B cell (primary cell): ENCODE data around the gene ADAM23. TPM values are rescaled to one million over a fixed set of nuclear protein-coding genes. Genes with fewer than 3 reads are reported as not detected.

ENCODE experiments used
- ATAC-seq: fragments of 200-7000 bp; cut with Tn5 transposase; one replicate; pipeline ENCODE4 v1.10.0; 2021; ENCODE audit warnings: low read depth, mild to moderate bottlenecking, moderate number of reproducible peaks, moderate library complexity
- CTCF ChIA-PET: fragments of 350-600 bp; sonication (Branson Sonifier 250); formaldehyde crosslinking; loops from one replicate; lab custom pipeline; 2021; ENCODE audit warnings: antibody characterized with exemption, inconsistent platforms; lab: Charles Lee
- POLR2A ChIA-PET: fragments of 350-600 bp; sonication (Branson Sonifier 250); formaldehyde crosslinking; loops from one replicate; lab custom pipeline; 2021; ENCODE audit warnings: antibody characterized with exemption; lab: Charles Lee
- DNase-seq: peaks from one replicate; pipeline ENCODE4 v3.0.0; 2013
- H2AFZ ChIP-seq: 2 replicates; pipeline ENCODE4 v1.6.1; 2012; ENCODE audit warnings: mild to moderate bottlenecking, low read depth, low read length; ENCODE audit not compliant: insufficient read depth, poor library complexity, severe bottlenecking
- H3K27ac ChIP-seq, 2 donors: 1 replicate in 1 of 2; 2 replicates in 1 of 2; pipeline ENCODE4 v1.5.1; 2012 to 2013; ENCODE audit warnings: low read length in 2 of 2, mild to moderate bottlenecking in 2 of 2, moderate library complexity in 1 of 2
- H3K27me3 ChIP-seq, 4 experiments: fragments of 200-600 bp in 1 of 4; sonication (generic) in 1 of 4; replicated peaks in 1 of 4; 1 replicate in 2 of 4; 2 replicates in 2 of 4; pipeline versions ENCODE4 v1.6.1 to v1.7.0; 2013 to 2016; ENCODE audit warnings: low read length in 3 of 4, mild to moderate bottlenecking in 2 of 4, mixed read lengths in 1 of 4, moderate library complexity in 1 of 4; ENCODE audit not compliant: insufficient read depth in 4 of 4, control insufficient read depth in 3 of 4; ENCODE audit errors: control extremely low read depth in 1 of 4
- H3K36me3 ChIP-seq, 2 experiments: replicated peaks in 1 of 2; 1 replicate in 1 of 2; 2 replicates in 1 of 2; pipeline versions ENCODE4 v1.6.1 to v1.7.1; 2013; ENCODE audit warnings: low read length in 1 of 2; ENCODE audit not compliant: insufficient read depth in 2 of 2, control insufficient read depth in 1 of 2; ENCODE audit errors: control extremely low read depth in 1 of 2, extremely low read depth in 1 of 2
- H3K4me1 ChIP-seq, 2 donors: fragments of 200-600 bp in 1 of 2; sonication (generic) in 1 of 2; 1 replicate in 1 of 2; 2 replicates in 1 of 2; pipeline versions ENCODE4 v1.5.1 to v1.6.1; 2013 to 2017; ENCODE audit warnings: low read length in 2 of 2; ENCODE audit not compliant: control insufficient read depth in 2 of 2, insufficient read depth in 2 of 2
- H3K4me2 ChIP-seq: replicated peaks from 2 replicates; pipeline ENCODE3; 2012; ENCODE audit warnings: mild to moderate bottlenecking, low read depth, low read length; ENCODE audit not compliant: poor library complexity, severe bottlenecking
- H3K4me3 ChIP-seq, 5 experiments: fragments of 200-600 bp in 1 of 5; sonication (generic) in 1 of 5; 1 replicate in 3 of 5; 2 replicates in 2 of 5; pipeline versions ENCODE4 v1.5.1 to v1.7.0; 2011 to 2016; ENCODE audit warnings: low read length in 4 of 5, mild to moderate bottlenecking in 4 of 5, low read depth in 2 of 5, control low read depth in 1 of 5, moderate library complexity in 1 of 5; ENCODE audit not compliant: insufficient read depth in 1 of 5; ENCODE audit errors: control extremely low read depth in 1 of 5, extremely low read depth in 1 of 5
- H3K79me2 ChIP-seq: fragments of 200-600 bp; sonication (generic); one replicate; pipeline ENCODE4 v1.6.0; 2016; ENCODE audit warnings: low read length; ENCODE audit not compliant: control insufficient read depth, insufficient read depth
- H3K9ac ChIP-seq: fragments of 200-600 bp; sonication (generic); 2 replicates; pipeline ENCODE4 v1.6.1; 2017; ENCODE audit warnings: mild to moderate bottlenecking, low read length, moderate library complexity
- H3K9me3 ChIP-seq, 3 donors: one replicate each; pipeline versions ENCODE4 v1.6.1 to v1.7.1; 2013; ENCODE audit warnings: low read length in 2 of 3; ENCODE audit not compliant: control insufficient read depth in 2 of 3, insufficient read depth in 1 of 3; ENCODE audit errors: control extremely low read depth in 1 of 3
- H4K20me1 ChIP-seq: 2 replicates; pipeline ENCODE4 v1.6.0; 2012; ENCODE audit warnings: mild to moderate bottlenecking, low read length; ENCODE audit not compliant: insufficient read depth, control insufficient read depth, poor library complexity, severe bottlenecking
- H3K27ac Mint-ChIP-seq: one replicate; pipeline ENCODE4 v1.8.0; 2021; ENCODE audit warnings: mixed read lengths
- H3K27me3 Mint-ChIP-seq: one replicate; pipeline ENCODE4 v1.8.0; 2021; ENCODE audit warnings: mixed read lengths
- H3K4me1 Mint-ChIP-seq: one replicate; pipeline ENCODE4 v1.8.0; 2021; ENCODE audit warnings: mixed read lengths
- H3K4me3 Mint-ChIP-seq: one replicate; pipeline ENCODE4 v1.8.0; 2021; ENCODE audit warnings: mixed read lengths
- H3K9me3 Mint-ChIP-seq: one replicate; pipeline ENCODE4 v1.8.0; 2022; ENCODE audit warnings: mixed read lengths; ENCODE audit not compliant: insufficient read depth
- EZH2 ChIP-seq: IDR thresholded peaks from 2 replicates; pipeline ENCODE4 v1.6.1; 2012; ENCODE audit warnings: borderline replicate concordance, low read depth, mild to moderate bottlenecking, moderate library complexity, low read length; ENCODE audit not compliant: insufficient read depth, poor library complexity, severe bottlenecking
- WGBS: methylation state at CpG from one replicate; pipeline ENCODE4 v1.1.5; 2013; ENCODE audit warnings: missing lambda C conversion rate; ENCODE audit not compliant: insufficient coverage; 5-methylcytosine and 5-hydroxymethylcytosine counted together
- intact Hi-C: fragments of 100-400 bp; cut with micrococcal nuclease; formaldehyde crosslinking; loops from one replicate; pipeline ENCODE4 v1.10.0; 2022
- polyA plus RNA-seq: library from polyadenylated mRNA; depleted of rRNA; stranded (reverse); fragments of >200 nt; gene quantifications from 2 replicates; pipeline ENCODE4 v1.2.3, GENCODE V29; 2012
- total RNA-seq, 2 donors: library from RNA; stranded (reverse); fragments of 120-200 nt in 1 of 2; gene quantifications; 1 replicate in 1 of 2; 2 replicates in 1 of 2; pipeline versions ENCODE4 v1.2.3 to v1.2.4, GENCODE V29; 2013 to 2022
- TF ChIP-seq, protein P1 (sequence below): fragments of 200-600 bp; IDR thresholded peaks from one replicate; pipeline ENCODE4 v1.8.0; 2022; ENCODE audit warnings: antibody characterized with exemption, mild to moderate bottlenecking

ADAM23 gene
- total and polyA plus RNA-seq, 2 donors (not counting 1 experiment from before 2014, with no cell fraction given), result 0.78 to 1.7 TPM

DNA sequence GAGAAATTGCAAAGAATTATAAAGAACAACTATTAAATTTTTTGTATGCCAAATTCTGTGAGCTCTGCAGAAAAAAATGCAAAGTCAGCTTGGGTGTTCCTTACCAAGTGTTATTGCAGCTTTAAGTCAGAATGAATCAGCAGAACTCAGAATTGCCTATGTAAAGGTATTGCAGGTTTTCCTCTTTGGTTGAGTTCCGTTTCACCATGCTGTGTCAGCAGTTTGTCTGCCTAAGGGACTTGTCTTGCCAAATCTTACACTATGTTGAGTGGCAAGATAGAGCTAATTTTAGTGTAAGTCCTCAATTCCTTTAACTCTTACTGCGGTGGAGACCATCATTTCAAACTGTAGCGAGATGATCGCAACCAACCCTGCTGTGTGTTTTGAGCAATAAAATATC is 38.8 kb downstream of the ADAM23 start:
- H3K4me2 ChIP-seq, result no peak overlapping the region
- H3K27me3 ChIP-seq, result peaks cover 0 to 4% (median 0%) of the 10 kb centered on the region in 4 experiments
- H3K27ac ChIP-seq, result no peak overlapping the region
- ChIA-PET CTCF (no interaction called here), POLR2A (no interaction called here)
- Mint-ChIP-seq H3K27ac (no peak overlapping the region), H3K27me3 (peaks cover 5% of the 10 kb centered on the region), H3K4me3 (no peak overlapping the region), H3K9me3 (no peaks in the 10 kb centered on the region), H3K4me1 (no peaks in the 10 kb centered on the region)
- H3K4me1 ChIP-seq, result no peaks in the 10 kb centered on the region
- intact Hi-C loops, result no loop called here
- H3K9me3 ChIP-seq, result no peaks in the 10 kb centered on the region
- H3K79me2 ChIP-seq, result no peaks in the 10 kb centered on the region
- H3K4me3 ChIP-seq, result no peak overlapping the region
- no peak overlapping the region for H2AFZ ChIP-seq
- H4K20me1 ChIP-seq, result no peaks in the 10 kb centered on the region
- no peak overlapping the region for H3K9ac ChIP-seq
- DNase-seq (no peak), ATAC-seq (no peak)
- WGBS, result no CpG with 5 or more reads among the region's 4 CpGs
- TF ChIP-seq EZH2, result no peak
- TF ChIP-seq, protein P1, sequence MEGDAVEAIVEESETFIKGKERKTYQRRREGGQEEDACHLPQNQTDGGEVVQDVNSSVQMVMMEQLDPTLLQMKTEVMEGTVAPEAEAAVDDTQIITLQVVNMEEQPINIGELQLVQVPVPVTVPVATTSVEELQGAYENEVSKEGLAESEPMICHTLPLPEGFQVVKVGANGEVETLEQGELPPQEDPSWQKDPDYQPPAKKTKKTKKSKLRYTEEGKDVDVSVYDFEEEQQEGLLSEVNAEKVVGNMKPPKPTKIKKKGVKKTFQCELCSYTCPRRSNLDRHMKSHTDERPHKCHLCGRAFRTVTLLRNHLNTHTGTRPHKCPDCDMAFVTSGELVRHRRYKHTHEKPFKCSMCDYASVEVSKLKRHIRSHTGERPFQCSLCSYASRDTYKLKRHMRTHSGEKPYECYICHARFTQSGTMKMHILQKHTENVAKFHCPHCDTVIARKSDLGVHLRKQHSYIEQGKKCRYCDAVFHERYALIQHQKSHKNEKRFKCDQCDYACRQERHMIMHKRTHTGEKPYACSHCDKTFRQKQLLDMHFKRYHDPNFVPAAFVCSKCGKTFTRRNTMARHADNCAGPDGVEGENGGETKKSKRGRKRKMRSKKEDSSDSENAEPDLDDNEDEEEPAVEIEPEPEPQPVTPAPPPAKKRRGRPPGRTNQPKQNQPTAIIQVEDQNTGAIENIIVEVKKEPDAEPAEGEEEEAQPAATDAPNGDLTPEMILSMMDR, result no peak
- H3K36me3 ChIP-seq, result no peaks in the 10 kb centered on the region

DNA sequence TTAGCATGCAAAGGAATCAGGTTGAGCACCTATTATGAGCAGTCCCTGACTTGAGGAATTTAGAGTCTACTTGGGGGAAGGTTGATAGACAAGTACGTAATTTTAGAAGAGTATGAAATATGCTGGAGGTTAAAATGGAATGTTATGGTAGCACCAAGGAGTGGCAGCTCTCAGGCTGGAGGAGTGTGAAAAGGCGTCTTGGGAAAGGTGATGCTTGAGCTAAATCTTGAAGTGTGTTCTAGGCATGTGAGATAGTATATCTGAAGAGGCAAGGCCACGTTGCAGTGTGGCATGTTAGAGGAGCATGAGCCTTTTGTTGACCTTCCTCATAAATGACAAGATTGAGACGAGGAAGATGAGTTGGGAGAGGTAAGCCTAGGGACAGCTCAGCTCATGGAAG is 39.3 kb downstream of the ADAM23 start:
- H3K4me2 ChIP-seq, result no peak overlapping the region
- ChIA-PET CTCF (no interaction called here), POLR2A (no interaction called here)
- no peak overlapping the region for H2AFZ ChIP-seq
- no peak overlapping the region for H3K9ac ChIP-seq
- H3K27me3 ChIP-seq, result peaks cover 0 to 4% (median 0%) of the 10 kb centered on the region in 4 experiments
- TF ChIP-seq, protein P1, result no peak
- no peak for TF ChIP-seq EZH2
- H3K27ac Mint-ChIP-seq, result no peak overlapping the region
- 83% methylated on average over 4 of the region's 4 CpGs for WGBS
- intact Hi-C loops, result no loop called here
- DNase-seq (no peak), ATAC-seq (no peak)
- no peaks in the 10 kb centered on the region for H3K9me3 Mint-ChIP-seq
- H3K4me1 Mint-ChIP-seq, result no peaks in the 10 kb centered on the region
- no peaks in the 10 kb centered on the region for H4K20me1 ChIP-seq
- no peaks in the 10 kb centered on the region for H3K79me2 ChIP-seq
- no peak overlapping the region for H3K27ac ChIP-seq
- H3K4me1 ChIP-seq, result no peaks in the 10 kb centered on the region
- H3K4me3 Mint-ChIP-seq, result no peak overlapping the region
- H3K4me3 ChIP-seq, result no peak overlapping the region
- H3K36me3 ChIP-seq, result no peaks in the 10 kb centered on the region
- peaks cover 5% of the 10 kb centered on the region for H3K27me3 Mint-ChIP-seq
- H3K9me3 ChIP-seq, result no peaks in the 10 kb centered on the region
